HL-60/S4 treated with phorbol 12-myristate 13-acetate at 8.2 ng/mL for 4 days and 3 days (cell line): ENCODE data around the gene ABCA8.

Source experiments
- in situ Hi-C: fragments of 300-500 bp; cut with MboI; formaldehyde crosslinking; loops from 2 replicates; pipeline ENCODE4 v1.15.0; 2022; ENCODE audit warnings: low sequenced_read_pairs

Gene ABCA8

DNA sequence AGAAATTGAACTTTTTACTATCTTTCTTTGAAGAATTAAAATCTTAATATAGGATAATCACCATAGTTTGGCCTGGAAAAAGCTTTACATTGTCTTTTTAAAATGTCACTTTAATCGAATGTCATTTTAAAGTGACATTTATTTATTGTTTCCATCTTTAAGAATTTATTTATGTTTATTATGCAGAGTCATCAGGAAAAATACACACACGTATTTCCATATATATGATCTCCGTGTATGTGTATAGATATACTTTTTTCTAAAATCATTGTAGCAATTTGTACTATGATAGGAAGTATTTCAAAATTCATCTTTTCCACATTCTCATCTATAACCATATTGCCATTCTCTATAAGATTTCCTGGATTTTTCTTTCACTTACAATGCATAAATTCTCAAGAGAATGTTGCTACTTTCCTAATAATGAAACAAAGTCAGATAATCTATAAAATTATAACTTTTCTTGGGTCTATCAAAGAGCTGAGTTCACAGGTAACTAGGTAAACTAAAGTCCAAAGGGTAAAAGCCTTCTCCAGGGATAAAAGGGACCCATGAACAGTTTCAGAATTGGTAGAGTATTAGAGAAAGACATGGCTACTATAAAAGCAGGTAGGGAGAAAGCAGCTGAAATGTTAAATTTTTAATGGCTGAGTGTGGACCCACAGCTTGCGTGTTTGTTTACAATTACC lies 11.9 kb downstream of the ABCA8 start:
- in situ Hi-C loops = no loop called here

GRCh38 chr17:68942389-68942788 lies 12.8 kb downstream of the ABCA8 start:
- in situ Hi-C loops = no loop called here

GRCh38 chr17:68941761-68942160 lies 13.4 kb downstream of the ABCA8 start:
- in situ Hi-C loops = no loop called here

- in situ Hi-C loops = no loop called here
Observed at GRCh38 chr17:68939195-68939594, 16.0 kb downstream of the ABCA8 start.

- in situ Hi-C loops = no loop called here
Observed at GRCh38 chr17:68937890-68938514, 17.2 kb downstream of the ABCA8 start.

- in situ Hi-C loops = no loop called here
Observed at GRCh38 chr17:68927516-68927915, 27.7 kb downstream of the ABCA8 start.

DNA sequence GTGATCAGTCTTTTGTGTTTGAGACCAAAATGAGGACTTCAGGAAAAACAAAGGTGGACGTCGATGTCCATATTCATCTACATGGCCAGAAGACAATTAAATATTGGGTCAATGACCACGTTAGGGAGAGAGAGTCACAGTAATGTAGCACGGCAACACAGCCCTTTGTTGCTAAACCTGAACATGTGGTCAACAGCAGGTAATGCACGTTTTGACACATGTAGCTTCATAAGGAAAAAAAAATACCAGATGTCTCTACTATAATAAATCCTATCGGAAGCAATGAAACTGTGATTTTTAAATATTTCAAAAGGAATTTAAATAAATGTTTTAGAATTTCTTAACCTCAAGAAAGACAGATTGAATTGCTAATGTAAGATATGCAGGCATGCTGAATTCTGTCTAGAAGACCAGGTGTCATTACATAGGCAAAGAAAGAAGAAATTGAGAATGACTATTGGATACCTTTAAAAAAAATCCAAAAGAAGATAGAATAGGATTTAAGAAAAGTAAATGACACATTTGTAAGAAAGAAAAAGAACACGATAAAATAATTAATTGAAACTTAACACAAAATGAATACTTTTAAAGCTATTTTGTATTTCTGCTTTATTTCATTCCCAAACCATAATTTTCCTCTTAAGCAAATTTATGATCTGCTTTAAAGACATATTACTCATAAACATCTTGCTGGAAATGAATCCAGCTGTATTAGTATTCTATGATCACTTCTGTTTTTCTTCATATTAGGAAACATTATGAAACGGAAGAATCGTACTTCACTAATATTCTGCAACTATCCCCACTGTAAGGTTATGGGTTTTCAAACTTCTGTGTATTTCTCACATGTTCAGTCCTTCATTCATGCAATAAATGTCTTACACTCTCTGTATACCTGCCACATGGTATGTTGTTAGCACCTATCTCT lies 30.1 kb downstream of the ABCA8 start:
- in situ Hi-C loops = no loop called here

DNA sequence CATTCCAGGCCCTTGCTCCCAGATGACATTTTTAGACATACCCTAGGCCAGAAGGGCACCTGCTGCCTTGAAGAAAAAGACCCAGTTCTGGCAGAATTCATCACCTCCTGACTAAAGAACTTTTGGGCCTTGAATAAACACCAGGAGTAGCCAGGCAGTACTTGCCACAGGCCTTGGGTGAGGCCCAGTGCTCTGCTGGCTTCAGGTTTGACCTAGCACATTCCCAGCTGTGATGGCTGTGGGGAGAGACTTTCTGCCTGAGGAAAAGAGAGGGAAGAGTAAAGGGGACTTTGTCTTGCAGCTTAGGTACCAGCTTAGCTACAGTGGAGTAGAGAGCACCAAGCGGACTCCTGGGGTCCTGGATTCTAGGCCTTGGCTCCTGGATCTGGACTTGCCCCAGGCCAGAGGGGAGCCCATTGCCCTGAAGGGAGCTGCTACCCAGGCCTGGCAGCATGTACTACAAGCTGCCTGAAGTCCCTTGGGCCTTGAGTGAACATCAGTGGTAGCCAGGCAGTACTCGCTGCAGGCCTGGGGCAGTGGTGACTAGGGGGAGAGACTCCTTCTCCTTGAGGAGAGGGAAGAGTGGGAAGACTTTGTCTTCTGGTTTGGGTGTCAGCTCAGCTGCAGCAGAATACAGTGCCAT lies 44.3 kb downstream of the ABCA8 start:
- in situ Hi-C loops = no loop called here

- in situ Hi-C loops = no loop called here
Observed at GRCh38 chr17:68910251-68910705, 44.9 kb downstream of the ABCA8 start.

DNA sequence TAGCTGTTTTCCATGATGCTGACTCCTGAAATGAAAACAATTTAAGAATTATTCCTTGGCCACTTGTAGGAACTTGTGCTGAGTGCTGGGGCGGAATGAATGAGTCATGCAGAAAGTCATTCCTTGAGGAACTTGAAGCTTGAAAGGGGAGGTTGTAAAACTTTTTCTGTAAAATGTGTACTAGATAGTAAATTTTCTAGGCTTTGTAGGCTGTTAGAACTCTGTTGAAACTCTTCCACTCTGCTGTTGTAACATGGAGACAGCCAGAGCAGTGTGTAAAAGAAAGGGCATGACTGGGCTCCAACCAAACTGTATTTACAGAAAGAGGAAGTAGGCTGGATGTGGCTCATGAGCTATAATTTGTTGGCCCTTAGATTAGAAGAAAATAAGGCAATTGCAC lies 46.1 kb downstream of the ABCA8 start:
- in situ Hi-C loops = no loop called here

DNA sequence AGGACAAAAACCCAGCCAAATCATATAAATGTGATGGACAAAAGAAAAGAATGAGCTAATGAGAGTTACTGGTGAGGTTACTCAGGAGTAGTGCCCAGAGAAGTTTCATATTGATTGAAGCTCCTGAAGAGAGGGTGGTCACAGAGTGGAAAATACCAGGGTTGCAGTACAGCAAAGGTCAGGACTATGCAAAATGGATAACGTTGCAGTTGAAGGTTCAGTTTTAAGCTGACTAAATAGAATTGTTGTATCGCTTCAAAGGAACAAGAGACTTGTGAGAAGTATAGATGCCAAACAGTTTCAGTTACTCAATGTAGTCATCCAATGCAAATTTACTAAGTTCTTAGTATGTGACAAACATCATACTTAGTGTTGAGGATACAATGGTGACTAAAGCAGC lies 47.1 kb downstream of the ABCA8 start:
- in situ Hi-C loops = no loop called here

DNA sequence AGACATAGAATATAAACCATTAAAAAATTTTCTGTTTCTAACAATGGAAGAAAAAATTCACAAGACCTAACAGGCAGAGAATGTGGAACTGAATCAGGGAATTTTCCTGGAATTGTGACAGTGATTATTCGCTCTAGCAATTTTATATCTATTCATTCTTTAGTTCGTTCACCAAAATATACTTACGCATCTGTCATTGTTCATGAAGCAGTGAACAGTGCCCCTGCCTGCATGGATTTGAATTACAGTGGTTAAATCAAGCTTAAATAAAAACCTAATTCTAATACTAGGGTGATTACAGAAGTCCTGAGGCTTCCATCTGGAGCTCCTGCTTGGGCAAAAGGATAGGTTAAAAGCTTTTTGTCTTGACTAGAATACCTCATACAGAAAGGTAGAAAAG lies 48.6 kb downstream of the ABCA8 start:
- in situ Hi-C loops = no loop called here

DNA sequence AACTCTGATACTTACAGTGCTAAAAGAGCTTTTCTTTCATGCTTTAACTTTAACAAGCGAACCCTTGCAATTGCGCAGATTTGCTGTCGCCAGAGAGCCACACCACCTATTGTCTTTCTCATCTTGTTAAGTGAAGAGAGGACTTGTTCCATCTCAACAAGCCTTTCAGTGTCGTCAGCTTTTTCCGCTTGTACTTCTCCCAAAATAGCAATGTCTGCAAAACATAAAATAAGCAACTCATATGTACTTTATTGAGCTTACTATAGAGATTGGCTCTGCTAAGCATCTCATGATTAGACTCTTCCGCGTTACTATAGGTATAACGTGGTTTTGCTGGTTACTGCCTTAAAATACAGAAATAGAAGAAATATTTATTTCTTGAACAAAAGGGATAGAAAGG lies 51.9 kb downstream of the ABCA8 start:
- in situ Hi-C loops = no loop called here

DNA sequence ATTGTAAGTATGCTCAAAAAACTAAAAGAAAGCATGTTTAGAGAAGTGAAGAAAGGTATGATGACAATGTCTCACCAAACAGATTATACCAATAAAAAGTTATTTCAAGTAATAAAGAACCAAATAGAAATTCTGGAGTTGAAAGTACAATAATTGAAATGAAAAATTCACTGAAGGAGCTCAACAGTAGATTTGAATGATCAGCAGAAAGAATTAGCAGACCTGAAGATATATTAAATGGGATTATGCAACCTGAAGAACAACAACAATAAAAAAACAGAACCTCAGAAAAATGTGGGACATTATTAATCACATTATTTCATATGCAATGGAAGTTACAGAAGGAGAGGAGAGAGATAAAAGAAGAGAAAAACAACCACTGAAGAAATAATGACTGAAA lies 57.6 kb downstream of the ABCA8 start:
- in situ Hi-C loops = no loop called here

GRCh38 chr17:68892658-68893057 lies 62.5 kb downstream of the ABCA8 start:
- in situ Hi-C loops = no loop called here

DNA sequence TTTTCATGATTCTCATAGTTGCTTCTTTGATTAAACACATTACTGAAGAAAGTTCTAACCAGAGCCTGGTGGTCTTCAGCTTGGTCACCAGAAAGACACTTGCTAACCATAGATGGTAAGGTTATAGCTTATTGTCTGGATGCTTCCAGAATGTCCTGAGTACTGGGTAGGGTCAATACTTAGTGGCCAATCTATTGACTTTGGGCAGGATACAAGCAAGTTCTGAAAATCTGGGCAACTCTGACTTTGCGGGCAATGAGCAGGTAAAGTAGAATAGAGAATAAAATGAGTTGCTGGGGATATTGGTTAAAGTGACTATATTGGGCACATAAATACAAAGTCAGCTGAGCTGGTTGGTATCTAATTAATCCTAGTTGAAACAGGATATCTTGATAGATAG lies 63.0 kb downstream of the ABCA8 start:
- in situ Hi-C loops = no loop called here

DNA sequence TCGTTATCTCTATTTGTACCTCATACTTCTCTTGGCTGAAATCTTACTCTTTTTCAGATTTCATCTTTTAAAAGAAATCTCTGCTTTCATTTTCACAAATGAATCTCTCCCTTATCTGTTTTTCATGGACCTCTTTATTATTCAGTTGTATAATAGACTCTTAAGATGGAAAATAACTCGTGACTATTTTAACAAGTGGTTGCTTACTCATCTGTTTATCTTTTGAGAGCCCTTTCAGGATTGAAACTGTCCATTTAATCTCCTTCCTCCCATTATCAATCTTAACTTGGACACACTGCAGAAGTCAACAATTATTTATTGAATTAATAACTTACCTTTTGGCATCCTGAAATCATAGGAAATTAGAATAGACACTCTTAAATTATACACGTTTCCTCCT lies 68.8 kb downstream of the ABCA8 start:
- in situ Hi-C loops = no loop called here

- in situ Hi-C loops = no loop called here
Observed at GRCh38 chr17:68884888-68885287, 70.3 kb downstream of the ABCA8 start.

DNA sequence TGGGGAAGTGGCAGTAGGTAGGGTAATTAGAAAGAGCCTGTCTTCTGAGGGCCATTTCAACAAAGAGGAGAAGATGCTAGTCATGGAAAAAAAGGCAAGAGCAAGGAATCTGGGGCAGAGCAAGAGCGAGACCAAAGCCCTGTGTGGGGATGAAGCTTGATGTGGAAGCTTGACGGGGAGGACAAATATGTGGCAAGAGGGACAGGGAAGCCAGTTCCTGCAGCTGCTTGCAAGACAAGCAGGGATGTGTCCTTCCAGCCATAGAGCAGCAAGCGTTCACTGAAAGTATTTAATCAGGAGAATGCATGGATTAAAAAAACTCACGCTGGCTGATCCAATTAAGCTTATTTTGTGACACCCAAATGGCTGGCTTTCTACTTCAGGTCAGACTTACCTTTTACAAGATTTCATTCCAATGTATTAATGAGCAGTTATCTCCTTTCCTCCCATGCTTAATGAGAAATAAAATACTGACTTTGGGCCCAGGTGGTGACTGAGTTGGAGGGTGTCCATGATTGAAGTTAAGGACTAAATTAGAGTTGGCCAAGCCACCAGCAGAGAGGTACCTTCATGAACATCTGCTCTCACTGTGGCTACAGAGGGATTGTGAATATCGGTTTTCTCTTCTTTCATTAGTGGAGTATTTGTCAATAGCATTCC lies 76.8 kb downstream of the ABCA8 start:
- in situ Hi-C loops = no loop called here

GRCh38 chr17:68871447-68871846 lies 83.7 kb downstream of the ABCA8 start:
- in situ Hi-C loops = no loop called here

DNA sequence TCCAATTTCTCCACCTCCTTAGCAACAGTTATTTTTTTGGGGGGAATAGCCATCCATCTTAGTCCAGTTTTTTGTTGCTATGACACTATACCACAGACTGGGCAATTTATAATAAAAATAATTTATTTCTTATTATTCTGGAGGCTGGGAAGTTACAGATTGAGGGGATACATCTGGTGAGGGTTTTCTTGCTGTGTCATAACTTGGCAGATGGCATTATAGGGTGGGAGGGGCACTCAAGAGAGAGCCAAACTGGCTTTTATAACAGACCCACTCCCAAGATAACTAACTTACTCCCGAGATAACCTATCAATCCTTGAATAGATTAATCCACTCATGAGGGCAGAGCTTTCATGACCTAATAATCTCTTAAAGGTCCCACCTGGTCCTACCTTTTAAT lies 84.2 kb downstream of the ABCA8 start:
- in situ Hi-C loops = no loop called here
